Right lung (tissue), 5 donors: ENCODE results near the gene DEXI. TPM values are rescaled to one million over a fixed set of nuclear protein-coding genes. Genes with fewer than 3 reads are reported as not detected.
"Not testable (repeated sequence)": the region's sequence is repeated elsewhere in the genome, so short reads cannot be mapped to it uniquely, and the experiment has no call there.

Experiments used
- DNase-seq, 2 donors: peaks; one replicate each; pipeline ENCODE4 v3.0.0-alpha.2; 2013
- polyA plus RNA-seq, 5 donors: library from polyadenylated mRNA; unstranded; fragments of 120-200 nt; gene quantifications; one replicate each; pipeline versions ENCODE4 v1.2.1 to v1.2.3, GENCODE V29; 2013; ENCODE audit warnings: inconsistent platforms in 1 of 5, low replicate concordance in 1 of 5; ENCODE audit not compliant: insufficient read length in 5 of 5, insufficient read depth in 1 of 5

Gene DEXI
- polyA plus RNA-seq, 5 donors: 37.5 to 50.9 (median 40.9) TPM

GRCh38 chr16:10971560-10971961 lies 29.3 kb upstream of the DEXI start:
- DNase-seq: peak; percentile 78 to 83

GRCh38 chr16:10970065-10970464 lies 27.8 kb upstream of the DEXI start:
- DNase-seq: no peak

- no peak for DNase-seq
These were observed 27.3 kb upstream of the DEXI start for GRCh38 chr16:10969615-10970014.

- no peak for DNase-seq
These were observed 26.2 kb upstream of the DEXI start for GRCh38 chr16:10968498-10968897.

- DNase-seq: no peak
These were observed 25.7 kb upstream of the DEXI start for GRCh38 chr16:10967986-10968385.

GRCh38 chr16:10966559-10966958 lies 24.3 kb upstream of the DEXI start:
- DNase-seq: not testable (repeated sequence)

- no peak for DNase-seq
These were observed 23.9 kb upstream of the DEXI start for GRCh38 chr16:10966129-10966528.

- DNase-seq: no peak
These were observed 23.3 kb upstream of the DEXI start for GRCh38 chr16:10965440-10966061.

- no peak for DNase-seq
These were observed 22.6 kb upstream of the DEXI start for GRCh38 chr16:10964891-10965326.

- DNase-seq: peak; percentile 69 to 79
These were observed 22.0 kb upstream of the DEXI start for GRCh38 chr16:10964039-10964890.

- DNase-seq: no peak
These were observed 19.0 kb upstream of the DEXI start for GRCh38 chr16:10961231-10961630.

GRCh38 chr16:10959161-10959560 lies 16.9 kb upstream of the DEXI start:
- DNase-seq: no peak

- DNase-seq: no peak
These were observed 15.7 kb upstream of the DEXI start for GRCh38 chr16:10957771-10958482.

- no peak for DNase-seq
These were observed 12.6 kb upstream of the DEXI start for GRCh38 chr16:10954903-10955302.

GRCh38 chr16:10951026-10951425 lies 8.8 kb upstream of the DEXI start:
- DNase-seq: no peak

- no peak for DNase-seq
These were observed 8.1 kb upstream of the DEXI start for GRCh38 chr16:10950393-10950792.

- no peak for DNase-seq
These were observed 7.2 kb upstream of the DEXI start for GRCh38 chr16:10949424-10949970.

- DNase-seq: no peak
These were observed 5.0 kb upstream of the DEXI start for GRCh38 chr16:10947211-10947787.

GRCh38 chr16:10946308-10946707 lies 4.0 kb upstream of the DEXI start:
- DNase-seq: no peak

- no peak for DNase-seq
These were observed 3.0 kb upstream of the DEXI start for GRCh38 chr16:10945065-10945787.
